ENCODE results near the gene EPHB4. TPM values are rescaled to one million over a fixed set of nuclear protein-coding genes. Genes with fewer than 3 reads are reported as not detected.

EPHB4 gene
- total and polyA plus RNA-seq, 2 donors (not counting 3 experiments of a cell fraction or from before 2014, with no cell fraction given), result 193 to 274 TPM

GRCh38 chr7:100854146-100854895 lies 27.0 kb upstream of the EPHB4 start:
- Histone ChIP-seq H3K4me2 (ENCODE audit: insufficient read depth, low read length) (no peak overlapping the region), H3K27me3 (ENCODE audit: control insufficient read depth in 2 of 2, insufficient read depth in 2 of 2, low read length in 2 of 2) (no peaks in the 10 kb centered on the region), H3K4me1 (ENCODE audit: control insufficient read depth, extremely low read depth, insufficient read depth, low read length) (peaks cover 14% of the 10 kb centered on the region), H2AFZ (ENCODE audit: low read depth, low read length) (no peak overlapping the region), H3K36me3 (ENCODE audit: control insufficient read depth in 2 of 2, extremely low read depth in 1 of 2, insufficient read depth in 2 of 2, low read length in 2 of 2) (peaks cover 0 to 4% of the 10 kb centered on the region in 2 experiments), H3K4me3 (replicated peaks in 1 of 3; ENCODE audit: insufficient read depth in 1 of 3, low read depth in 1 of 3, low read length in 3 of 3) (no peak overlapping the region), H3K9me3 (replicated peaks; ENCODE audit: control insufficient read depth, insufficient read depth, low read length) (no peaks in the 10 kb centered on the region), H4K20me1 (replicated peaks; ENCODE audit: control insufficient read depth, extremely low read depth, insufficient read depth, low read length) (no peaks in the 10 kb centered on the region), H3K27ac (ENCODE audit: insufficient read depth, low read depth, low read length) (no peak overlapping the region), H3K9ac (replicated peaks; ENCODE audit: extremely low read depth, insufficient read depth, low read length) (no peak overlapping the region), H3K9me1 (replicated peaks; ENCODE audit: control insufficient read depth, extremely low read depth, insufficient read depth, low read length) (no peaks in the 10 kb centered on the region), H3K79me2 (ENCODE audit: control insufficient read depth, insufficient read depth, low read length) (peaks cover 6% of the 10 kb centered on the region)
- POLR2A ChIA-PET, result interaction anchor here (0.7 kb wide), 1 partner anchor 68 kb away, joined by 3 read pairs; no protein-coding TSS in a partner anchor
- no peak for TF ChIP-seq JUN (IDR thresholded peaks at IDR 0.05; ENCODE audit: borderline replicate concordance, insufficient read depth, insufficient read length, low read depth)
- no peak for TF ChIP-seq CTCF (IDR thresholded peaks at IDR 0.05; ENCODE audit: extremely low read depth in 1 of 2, insufficient read depth in 1 of 2, low read depth in 1 of 2, low read length in 2 of 2)
- no peak for TF ChIP-seq MYC (IDR thresholded peaks at IDR 0.05; ENCODE audit: low read depth, low read length)
- no peak for TF ChIP-seq POLR2AphosphoS5 (IDR thresholded peaks at IDR 0.05; ENCODE audit: insufficient read depth, low read depth, low read length)
- TF ChIP-seq EZH2 (IDR thresholded peaks at IDR 0.05; ENCODE audit: borderline replicate concordance, low read depth, low read length, severe bottlenecking), result no peak
- TF ChIP-seq POLR2A (IDR thresholded peaks at IDR 0.05; ENCODE audit: low read depth, low read length), result no peak
- no peak for TF ChIP-seq GATA2 (IDR thresholded peaks at IDR 0.05; ENCODE audit: insufficient read depth, insufficient read length, low read depth, low read length)
- no peak for TF ChIP-seq FOS (IDR thresholded peaks at IDR 0.05; ENCODE audit: borderline replicate concordance, insufficient read depth, low read length)
- TF ChIP-seq MAX (IDR thresholded peaks at IDR 0.05; ENCODE audit: insufficient read depth, insufficient read length), result no peak
- DNase-seq (ENCODE audit: low read depth, low spot score) (no peak), FAIRE-seq (no peak)
- dilution Hi-C loops (cut with MboI; ENCODE audit: extremely low pct_ligation_motif_present, low sequenced_read_pairs), result no loop called here
- CTCF ChIA-PET, result interaction anchor here (4.6 to 6.4 kb wide), 2 partner anchors 18 to 26 kb away, joined by 37 to 130 read pairs; partner anchors contain the start of gene EPHB4
- BruUV-seq (replicated peaks), result no TSS peak
- intact Hi-C loops (cut with micrococcal nuclease), result no loop called here

All from endothelial cell of umbilical vein (primary cell).